ENCODE data around the gene ACAD9.

Gene ACAD9

DNA sequence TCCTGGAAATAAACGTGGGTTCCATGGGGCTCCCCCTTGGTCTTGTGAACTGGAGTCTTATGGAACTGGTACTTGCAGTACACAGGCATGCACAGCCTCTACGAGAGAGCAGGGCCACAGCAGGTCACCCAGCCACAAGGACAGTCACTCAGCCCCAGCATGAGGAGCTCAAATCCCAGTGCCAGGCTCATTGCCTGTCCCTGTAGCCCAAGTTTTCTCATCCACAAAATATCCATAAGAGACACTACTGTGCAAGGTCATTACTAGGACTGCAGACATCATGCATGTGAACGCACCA is 66.4 kb downstream of the ACAD9 start:
- H3K4me3 ChIP-seq (replicated peaks; ENCODE audit: low read depth, low read length): no peak overlapping the region
- no peak for DNase-seq (ENCODE audit: extremely low read depth, low read depth)
- no peak for TF ChIP-seq CTCF (IDR thresholded peaks at IDR 0.05; ENCODE audit: low read depth, low read length, missing control alignments)

DNA sequence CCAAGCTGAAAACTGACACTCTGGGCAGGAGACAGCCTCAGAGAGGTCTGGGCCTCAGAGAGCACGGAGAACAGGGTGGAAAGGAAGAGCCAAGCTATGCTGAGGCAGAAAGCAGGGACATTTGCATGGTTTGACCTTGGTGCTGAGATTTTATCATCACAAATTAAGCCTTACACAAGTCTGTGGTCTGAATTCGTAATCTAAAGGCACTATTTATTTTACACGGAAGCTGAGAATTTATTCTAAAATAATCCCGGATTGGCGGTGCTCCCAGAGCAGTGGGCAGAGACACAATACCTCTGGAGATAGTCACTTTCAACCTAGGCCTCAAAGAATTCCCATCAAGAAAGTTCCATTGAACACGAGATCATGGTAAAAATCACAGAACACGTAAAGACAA is 67.0 kb downstream of the ACAD9 start:
- TF ChIP-seq CTCF (IDR thresholded peaks at IDR 0.05; ENCODE audit: low read depth, low read length, missing control alignments): no peak
- H3K4me3 ChIP-seq (replicated peaks; ENCODE audit: low read depth, low read length): no peak overlapping the region
- DNase-seq (ENCODE audit: extremely low read depth, low read depth): no peak

DNA sequence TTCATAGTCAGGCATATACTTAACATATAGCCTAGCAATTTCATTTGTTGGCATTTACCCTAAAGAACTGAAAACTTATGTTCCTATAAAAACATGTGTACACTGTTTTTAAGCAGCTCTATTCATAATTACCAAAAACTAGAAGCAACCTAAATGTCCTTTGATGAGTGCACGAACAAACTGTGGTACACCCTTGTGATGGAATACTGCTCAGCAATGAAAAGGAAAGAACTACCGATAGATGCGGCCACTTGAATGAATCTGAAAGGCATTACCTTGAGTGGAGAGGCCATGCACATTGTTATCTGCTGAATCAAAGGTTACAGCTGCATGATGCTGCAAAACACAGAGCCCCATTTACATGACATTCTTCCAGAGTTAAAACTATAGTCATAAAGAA is 69.7 kb downstream of the ACAD9 start:
- DNase-seq (ENCODE audit: extremely low read depth, low read depth): no peak
- H3K4me3 ChIP-seq (replicated peaks; ENCODE audit: low read depth, low read length): no peak overlapping the region
- no peak for TF ChIP-seq CTCF (IDR thresholded peaks at IDR 0.05; ENCODE audit: low read depth, low read length, missing control alignments)

GRCh38 chr3:128950223-128950938 is 71.0 kb downstream of the ACAD9 start:
- peak; percentile 20 for DNase-seq (ENCODE audit: extremely low read depth, low read depth)
- peak; percentile 43 for TF ChIP-seq CTCF (IDR thresholded peaks at IDR 0.05; ENCODE audit: low read depth, low read length, missing control alignments)
- H3K4me3 ChIP-seq (replicated peaks; ENCODE audit: low read depth, low read length): no peak overlapping the region

- H3K4me3 ChIP-seq (replicated peaks; ENCODE audit: low read depth, low read length): no peak overlapping the region
- no peak for TF ChIP-seq CTCF (IDR thresholded peaks at IDR 0.05; ENCODE audit: low read depth, low read length, missing control alignments)
- no peak for DNase-seq (ENCODE audit: extremely low read depth, low read depth)
These were observed 77.0 kb downstream of the ACAD9 start for GRCh38 chr3:128956440-128956839.
